GM19043 (cell line): ENCODE results near the gene SRGAP2.
"Not testable (repeated sequence)": the region's sequence is repeated elsewhere in the genome, so short reads cannot be mapped to it uniquely, and the experiment has no call there.

Source experiments
- ATAC-seq: cut with Tn5 transposase; IDR thresholded peaks from one replicate; pipeline ENCODE4 v1.9.1; 2021; ENCODE audit warnings: low read depth; ENCODE audit not compliant: unreplicated experiment

Gene SRGAP2

GRCh38 chr1:206203364-206204158 is at the start of gene SRGAP2:
SRGAP2 (plus strand) TSS chr1:206203541; CDS start chr1:206205971, 2,430 bp downstream.
- not testable (repeated sequence) for ATAC-seq

DNA sequence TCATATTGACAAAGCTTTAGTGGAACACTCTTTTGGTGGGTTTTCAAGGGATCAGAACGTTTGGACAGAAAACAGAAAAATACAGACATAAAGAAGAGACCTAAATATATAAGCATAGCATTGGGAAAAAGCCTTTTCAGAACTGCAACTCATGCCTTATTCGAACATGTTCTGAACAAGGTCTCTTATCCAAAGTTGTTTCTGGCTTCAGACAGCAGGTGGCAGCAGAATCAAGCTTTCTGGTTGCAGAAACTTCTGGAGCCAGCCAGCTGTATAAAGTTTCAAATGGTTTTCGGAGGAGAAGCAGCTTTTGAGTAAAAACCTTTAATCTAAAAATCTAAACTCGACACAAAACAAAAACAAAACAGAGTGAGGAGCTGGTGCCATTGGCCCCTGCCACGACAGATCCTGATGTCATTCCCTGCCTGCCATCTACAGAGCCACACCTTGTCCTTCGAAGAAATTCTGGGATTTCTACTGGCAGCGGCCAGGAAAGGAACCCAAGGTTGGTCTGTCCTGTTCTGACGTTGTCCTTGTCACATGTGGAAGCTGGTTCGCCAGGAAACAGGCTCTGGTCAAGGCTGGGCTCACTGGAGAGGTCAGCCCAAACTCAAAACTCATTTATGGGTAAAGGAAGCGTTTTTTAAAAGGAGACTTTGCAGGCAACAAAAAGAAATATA is 35.9 kb upstream of the SRGAP2 start:
- peak; percentile 70 for ATAC-seq

- not testable (repeated sequence) for ATAC-seq
These were observed 33.5 kb upstream of the SRGAP2 start for GRCh38 chr1:206169794-206170193.

DNA sequence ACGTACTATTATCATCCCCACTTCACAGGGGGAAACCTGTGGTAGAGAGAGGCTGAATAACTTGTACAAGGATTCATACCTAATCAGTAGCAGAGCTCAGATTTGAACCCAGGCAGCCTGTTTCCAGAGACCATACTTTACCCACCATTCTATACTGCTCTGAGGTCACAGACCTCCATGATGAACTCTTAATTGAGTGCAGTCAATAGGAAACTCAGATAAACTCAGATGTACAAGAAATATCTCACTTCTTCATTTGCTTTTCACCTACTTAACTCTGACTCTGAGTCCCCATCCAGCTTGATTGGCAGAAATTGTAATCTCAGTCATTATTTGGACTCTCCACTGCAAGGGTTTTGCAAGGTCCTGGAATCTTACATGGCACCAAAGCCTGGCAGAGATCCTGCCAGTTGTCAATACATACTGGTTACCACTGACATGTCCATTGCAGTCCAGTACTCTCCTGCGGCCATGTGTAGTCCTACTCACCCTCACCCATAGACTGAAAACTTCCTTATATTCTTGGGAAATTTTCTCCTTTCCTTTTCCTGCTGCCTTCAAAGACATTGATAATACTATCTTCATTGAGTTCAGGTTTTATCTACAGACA is 30.1 kb upstream of the SRGAP2 start:
- not testable (repeated sequence) for ATAC-seq

- ATAC-seq: not testable (repeated sequence)
These were observed 29.0 kb upstream of the SRGAP2 start for GRCh38 chr1:206174182-206174868.

GRCh38 chr1:206175459-206176113 is 27.8 kb upstream of the SRGAP2 start:
- not testable (repeated sequence) for ATAC-seq

DNA sequence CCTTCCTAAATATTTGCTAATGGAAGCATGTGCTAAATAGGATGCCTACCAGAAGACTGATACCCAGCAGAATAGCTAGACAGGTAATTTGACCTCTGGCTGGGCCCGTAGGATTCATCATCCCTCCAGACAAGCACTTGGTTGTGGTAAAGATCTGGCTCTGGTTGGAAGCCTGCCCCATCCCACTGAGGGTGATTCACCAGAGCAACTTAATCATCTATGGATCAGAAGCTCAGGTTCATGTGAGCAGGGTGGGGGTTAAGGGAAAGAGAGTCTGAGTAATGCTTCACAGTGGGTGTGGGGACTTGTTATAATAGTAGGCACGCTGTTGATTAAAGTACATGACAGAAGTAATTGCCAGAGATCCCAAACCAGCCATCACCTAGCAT is 27.2 kb upstream of the SRGAP2 start:
- not testable (repeated sequence) for ATAC-seq

DNA sequence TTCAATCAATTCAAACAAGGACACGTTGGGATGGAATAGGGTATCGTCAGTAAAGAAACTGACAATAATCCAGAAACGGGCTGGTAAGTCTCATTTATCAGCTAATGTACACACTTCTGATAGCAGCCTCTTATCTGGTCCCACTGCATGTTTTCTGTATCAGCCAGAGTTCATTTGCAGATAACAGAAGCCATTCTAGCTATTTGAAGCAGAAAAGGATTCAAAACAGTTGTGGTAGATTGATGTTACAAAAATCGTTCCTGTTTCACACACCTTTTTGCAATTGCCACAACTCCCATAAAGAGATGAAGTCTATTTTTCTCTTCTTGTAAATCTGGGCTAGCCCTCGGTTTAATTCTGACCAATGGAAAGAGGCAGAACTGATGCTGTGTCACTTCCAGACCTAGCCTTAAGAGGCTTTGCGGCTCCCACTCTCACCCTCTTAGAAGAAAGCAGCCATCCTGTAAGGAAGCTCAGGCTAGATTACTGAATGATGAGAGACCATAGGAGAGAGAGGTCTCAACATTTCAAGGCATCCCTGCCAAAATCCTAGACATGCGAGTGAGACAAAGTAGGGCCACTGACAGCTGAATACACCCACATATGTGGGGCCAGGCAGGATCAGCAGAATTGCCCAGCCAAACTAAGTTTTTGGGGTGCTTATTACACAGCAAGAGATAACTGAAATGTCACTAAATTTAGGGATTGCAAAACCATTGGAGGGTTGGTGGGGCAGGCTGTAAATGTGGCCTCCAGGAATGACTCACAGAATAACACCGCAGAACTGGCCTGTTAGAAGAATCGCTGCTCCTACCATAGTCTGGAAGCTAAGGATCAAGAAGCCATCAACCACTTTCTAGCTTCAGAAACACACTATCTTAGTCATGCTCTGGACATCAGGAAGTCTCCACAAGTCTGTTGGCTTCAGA is 25.0 kb upstream of the SRGAP2 start:
- not testable (repeated sequence) for ATAC-seq

DNA sequence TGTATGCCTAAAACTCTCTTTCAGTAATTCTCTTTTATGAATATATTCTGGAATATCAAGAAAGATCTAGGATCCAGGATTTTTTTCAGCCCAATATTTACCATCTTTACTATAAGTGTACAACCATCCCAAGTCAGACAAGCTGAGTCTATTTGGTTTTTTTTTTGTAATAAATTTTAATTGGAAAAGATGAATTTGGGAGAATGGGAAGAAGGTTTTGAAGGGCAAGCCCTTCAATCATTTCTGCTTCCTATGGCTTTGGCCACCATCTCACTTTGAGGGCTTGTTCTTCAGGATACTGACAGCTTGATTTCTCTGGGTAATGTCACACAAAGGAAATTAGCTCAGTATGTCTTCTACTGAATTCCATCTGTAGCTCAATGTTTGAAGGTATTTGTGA is 23.7 kb upstream of the SRGAP2 start:
- ATAC-seq: not testable (repeated sequence)

DNA sequence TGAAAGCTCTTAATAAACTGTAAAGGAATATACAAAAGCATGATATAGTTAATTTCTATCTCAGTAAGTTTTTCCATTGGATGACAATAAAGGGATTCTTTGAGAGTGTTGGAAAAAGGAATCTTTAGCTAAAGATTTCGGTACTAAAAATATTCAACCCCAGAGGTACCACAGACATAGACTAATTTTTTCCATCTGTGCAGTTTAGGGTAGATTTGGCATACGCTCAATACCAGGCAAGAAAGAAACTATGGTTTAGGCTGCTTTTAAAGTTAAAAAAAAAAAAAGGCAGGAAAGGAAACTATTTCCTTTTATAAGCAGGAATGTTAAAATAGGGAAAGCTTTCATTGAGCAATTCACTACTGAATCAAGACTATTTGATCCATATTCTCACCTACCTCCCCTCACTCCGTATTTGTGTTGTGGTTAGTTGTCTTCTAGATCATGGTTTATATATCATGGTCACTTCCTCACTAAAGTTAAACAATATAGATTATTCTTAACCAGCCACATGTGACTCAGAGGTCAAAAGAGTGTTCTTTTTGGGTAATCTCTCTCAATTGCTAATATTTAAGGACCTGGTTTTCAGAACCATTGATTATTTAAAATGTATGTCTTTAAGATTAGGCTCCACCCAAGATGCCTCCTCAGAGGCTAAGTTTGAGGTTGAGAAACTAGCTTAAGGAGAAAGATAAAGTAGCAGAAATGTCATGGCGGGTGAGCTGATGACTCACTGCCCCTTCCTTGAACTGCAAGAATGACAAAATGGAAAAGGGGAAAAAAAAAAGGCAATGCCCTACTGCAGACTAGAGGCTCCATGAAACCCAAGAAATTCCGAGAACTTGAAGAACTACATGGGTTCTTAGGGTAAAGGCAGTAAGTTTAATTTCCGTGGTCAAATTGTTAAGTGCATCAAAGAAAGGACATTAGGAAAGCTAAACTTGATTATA is 20.7 kb upstream of the SRGAP2 start:
- ATAC-seq: not testable (repeated sequence)

GRCh38 chr1:206183788-206184187 is 19.6 kb upstream of the SRGAP2 start:
- not testable (repeated sequence) for ATAC-seq

DNA sequence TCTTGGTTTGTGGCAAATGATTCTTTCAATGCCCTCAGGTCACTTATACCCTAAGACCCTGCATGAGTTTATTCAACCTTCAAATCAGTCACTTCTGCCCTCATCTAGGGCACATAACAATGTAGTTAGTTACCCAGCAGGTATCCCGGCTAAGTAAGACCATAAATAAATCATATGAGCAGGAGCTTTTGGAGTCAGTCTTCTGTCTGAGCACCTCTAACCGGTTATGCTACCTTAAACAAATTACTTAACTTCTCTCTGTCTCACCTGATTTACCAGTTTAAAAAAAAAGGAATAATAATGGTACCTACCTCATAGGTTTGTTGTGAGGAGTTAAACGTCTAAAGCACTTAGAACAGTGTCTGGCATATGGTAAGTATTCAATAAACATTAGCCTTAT is 17.6 kb upstream of the SRGAP2 start:
- ATAC-seq: not testable (repeated sequence)

GRCh38 chr1:206186826-206187225 is 16.5 kb upstream of the SRGAP2 start:
- ATAC-seq: not testable (repeated sequence)

GRCh38 chr1:206195182-206195581 is 8.2 kb upstream of the SRGAP2 start:
- ATAC-seq: not testable (repeated sequence)

GRCh38 chr1:206196748-206197424 is 6.5 kb upstream of the SRGAP2 start:
- ATAC-seq: not testable (repeated sequence)

DNA sequence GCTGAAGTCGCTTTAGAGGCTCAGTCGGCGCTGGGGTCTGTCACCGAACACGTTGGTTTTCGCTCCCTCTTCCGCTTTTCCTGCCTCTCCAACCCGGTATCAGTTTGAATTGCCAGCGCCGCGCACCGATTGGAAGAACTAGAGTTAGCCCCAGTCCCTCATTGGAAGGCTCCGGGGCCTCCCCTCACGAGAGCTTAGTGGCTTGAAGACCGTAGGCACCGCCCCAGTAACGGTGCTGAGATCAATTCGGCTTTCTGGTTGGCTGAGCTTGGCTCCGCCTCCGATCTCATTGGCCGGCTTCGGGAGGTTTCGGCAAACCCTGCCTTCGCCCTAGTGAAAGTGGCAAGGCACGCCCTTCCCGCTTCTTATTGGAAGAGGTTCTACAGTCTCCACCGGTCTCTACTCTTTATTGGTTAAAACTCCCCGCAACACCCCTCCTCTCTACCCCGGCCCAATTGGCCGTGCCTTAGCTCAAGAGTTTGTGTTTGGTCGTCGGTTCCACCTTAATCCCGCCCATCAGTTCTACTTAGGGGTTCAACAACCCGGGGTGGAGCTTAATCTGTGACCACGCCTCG is 465 bp upstream of the SRGAP2 start, which contains the start of gene FAM72A:
FAM72A (minus strand) TSS at position 51 of the 575 bp plus-strand sequence. CDS start 814 bp downstream, outside the sequence.
- peak; percentile 84 for ATAC-seq

- not testable (repeated sequence) for ATAC-seq
These were observed 794 bp downstream of the SRGAP2 start for GRCh38 chr1:206204159-206204511.
